B cell (primary cell): ENCODE results near the gene SLC37A1.

Source experiments
- CTCF ChIP-seq: fragments of 200-600 bp; IDR thresholded peaks from one replicate; pipeline ENCODE4 v1.8.0; 2022; ENCODE audit warnings: antibody characterized with exemption, mild to moderate bottlenecking
- EZH2 ChIP-seq: IDR thresholded peaks from 2 replicates; pipeline ENCODE4 v1.6.1; 2012; ENCODE audit warnings: borderline replicate concordance, low read depth, mild to moderate bottlenecking, moderate library complexity, low read length; ENCODE audit not compliant: insufficient read depth, poor library complexity, severe bottlenecking

GRCh38 chr21:42509244-42509643 is 4.4 kb upstream of the SLC37A1 start:
- TF ChIP-seq CTCF (no peak), EZH2 (no peak)
